Natural killer cell (primary cell): ENCODE measurements around the gene ANGPTL8. TPM values are rescaled to one million over a fixed set of nuclear protein-coding genes. Genes with fewer than 3 reads are reported as not detected.

Source experiments
- ATAC-seq, 3 donors: fragments of 150-1000 bp in 2 of 3; fragments of 200-7000 bp in 1 of 3; cut with Tn5 transposase; 1 replicate in 1 of 3; 2 replicates in 2 of 3; pipeline ENCODE4 v1.10.0; 2021; ENCODE audit warnings: mild to moderate bottlenecking in 2 of 3, moderate library complexity in 2 of 3
- DNase-seq, 2 donors: peaks; one replicate each; pipeline versions ENCODE4 v3.0.0 to v3.0.0-alpha.2; 2013 to 2021; ENCODE audit warnings: mixed read lengths in 1 of 2
- H3K27ac ChIP-seq: one replicate; pipeline ENCODE4 v1.5.1; 2013; ENCODE audit warnings: mild to moderate bottlenecking, low read length
- H3K27me3 ChIP-seq: one replicate; pipeline ENCODE4 v1.6.1; 2013; ENCODE audit warnings: low read length; ENCODE audit not compliant: control insufficient read depth, insufficient read depth
- H3K36me3 ChIP-seq: one replicate; pipeline ENCODE4 v1.6.1; 2013; ENCODE audit warnings: low read length; ENCODE audit not compliant: control insufficient read depth, insufficient read depth
- H3K4me1 ChIP-seq: one replicate; pipeline ENCODE4 v1.6.1; 2013; ENCODE audit warnings: low read length; ENCODE audit not compliant: control insufficient read depth, insufficient read depth
- H3K4me3 ChIP-seq: one replicate; pipeline ENCODE4 v1.5.1; 2013; ENCODE audit warnings: low read length
- H3K9me3 ChIP-seq: one replicate; pipeline ENCODE4 v1.6.1; 2013; ENCODE audit warnings: low read length; ENCODE audit not compliant: control insufficient read depth, insufficient read depth
- H3K27ac Mint-ChIP-seq, 2 donors: one replicate each; pipeline ENCODE4 v1.8.0; 2022; ENCODE audit warnings: mild to moderate bottlenecking in 2 of 2, mixed read lengths in 2 of 2, moderate library complexity in 1 of 2
- H3K27me3 Mint-ChIP-seq, 2 donors: one replicate each; pipeline ENCODE4 v1.8.0; 2022; ENCODE audit warnings: low read depth in 2 of 2, mixed read lengths in 2 of 2
- H3K36me3 Mint-ChIP-seq: one replicate; pipeline ENCODE4 v1.8.0; 2022; ENCODE audit warnings: mixed read lengths
- H3K4me1 Mint-ChIP-seq, 2 donors: one replicate each; pipeline ENCODE4 v1.8.0; 2022; ENCODE audit warnings: mixed read lengths in 2 of 2
- H3K4me3 Mint-ChIP-seq: one replicate; pipeline ENCODE4 v1.8.0; 2022; ENCODE audit warnings: mild to moderate bottlenecking, moderate library complexity, mixed read lengths
- H3K9me3 Mint-ChIP-seq, 2 donors: one replicate each; pipeline ENCODE4 v1.8.0; 2022; ENCODE audit warnings: mixed read lengths in 2 of 2
- WGBS: methylation state at CpG from one replicate; pipeline ENCODE4 v1.1.7; 2013; ENCODE audit warnings: missing lambda C conversion rate; ENCODE audit not compliant: insufficient coverage; 5-methylcytosine and 5-hydroxymethylcytosine counted together
- intact Hi-C: fragments of 100-400 bp; cut with micrococcal nuclease; formaldehyde crosslinking; loops from one replicate; pipeline ENCODE4 v1.14.2; 2022
- total RNA-seq, 4 donors: library from RNA; stranded (reverse); fragments of 120-200 nt in 1 of 4; gene quantifications; one replicate each; pipeline versions ENCODE4 v1.2.3 to v1.2.4, GENCODE V29; 2013 to 2022
- TF ChIP-seq, protein P1 (sequence below): fragments of 200-600 bp; IDR thresholded peaks from one replicate; pipeline ENCODE4 v1.8.0; 2022; ENCODE audit warnings: antibody characterized with exemption

Gene ANGPTL8
- total RNA-seq, 3 donors from 2014 or later (not counting 1 experiment from before 2014, with no cell fraction given) = not detected

DNA sequence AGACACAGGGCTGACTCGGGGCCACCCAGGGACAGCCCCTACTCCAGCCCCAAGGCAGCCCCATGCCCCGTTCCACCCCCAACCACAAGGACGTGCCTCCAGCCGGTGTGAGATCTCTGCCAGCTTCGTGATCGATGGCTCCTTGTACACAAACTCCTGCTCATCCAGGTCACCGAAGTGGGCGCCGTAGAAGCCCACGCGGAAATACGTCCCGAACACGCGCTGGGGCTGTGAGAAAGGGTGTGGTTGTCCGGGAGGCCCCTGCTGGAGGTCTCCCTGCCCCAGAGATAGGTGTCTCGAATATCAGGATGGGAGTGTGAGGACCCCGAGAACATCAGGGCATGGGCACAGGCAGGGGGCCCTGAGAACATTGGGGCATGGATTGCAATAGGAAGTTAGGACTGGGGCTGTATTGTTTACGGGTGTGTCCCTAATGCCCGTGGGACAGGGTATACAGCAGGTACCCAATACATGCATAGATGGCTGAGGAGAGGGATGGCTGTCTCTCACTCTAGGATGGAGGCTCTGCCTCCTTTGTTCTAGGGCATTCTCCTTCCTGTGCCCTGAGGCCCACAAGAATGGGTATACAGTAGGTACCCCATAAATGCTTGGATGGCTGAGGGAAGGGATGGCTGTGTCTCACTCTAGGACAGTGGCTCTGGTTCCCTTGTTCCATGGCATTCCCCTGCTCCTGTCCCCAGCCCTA lies 36.8 kb upstream of the ANGPTL8 start:
- no peak for ATAC-seq
- no peaks in the 10 kb centered on the region for H3K9me3 ChIP-seq
- peaks cover 0 to 9% of the 10 kb centered on the region in 2 donors for H3K27me3 Mint-ChIP-seq
- intact Hi-C loops = loop anchor here (2.0 kb wide), 1 partner anchor 166 kb away; no protein-coding TSS in a partner anchor
- no peaks in the 10 kb centered on the region for H3K9me3 Mint-ChIP-seq
- no peaks in the 10 kb centered on the region for H3K36me3 Mint-ChIP-seq
- H3K36me3 ChIP-seq = no peaks in the 10 kb centered on the region
- no peak overlapping the region for H3K27ac Mint-ChIP-seq
- TF ChIP-seq, protein P1, sequence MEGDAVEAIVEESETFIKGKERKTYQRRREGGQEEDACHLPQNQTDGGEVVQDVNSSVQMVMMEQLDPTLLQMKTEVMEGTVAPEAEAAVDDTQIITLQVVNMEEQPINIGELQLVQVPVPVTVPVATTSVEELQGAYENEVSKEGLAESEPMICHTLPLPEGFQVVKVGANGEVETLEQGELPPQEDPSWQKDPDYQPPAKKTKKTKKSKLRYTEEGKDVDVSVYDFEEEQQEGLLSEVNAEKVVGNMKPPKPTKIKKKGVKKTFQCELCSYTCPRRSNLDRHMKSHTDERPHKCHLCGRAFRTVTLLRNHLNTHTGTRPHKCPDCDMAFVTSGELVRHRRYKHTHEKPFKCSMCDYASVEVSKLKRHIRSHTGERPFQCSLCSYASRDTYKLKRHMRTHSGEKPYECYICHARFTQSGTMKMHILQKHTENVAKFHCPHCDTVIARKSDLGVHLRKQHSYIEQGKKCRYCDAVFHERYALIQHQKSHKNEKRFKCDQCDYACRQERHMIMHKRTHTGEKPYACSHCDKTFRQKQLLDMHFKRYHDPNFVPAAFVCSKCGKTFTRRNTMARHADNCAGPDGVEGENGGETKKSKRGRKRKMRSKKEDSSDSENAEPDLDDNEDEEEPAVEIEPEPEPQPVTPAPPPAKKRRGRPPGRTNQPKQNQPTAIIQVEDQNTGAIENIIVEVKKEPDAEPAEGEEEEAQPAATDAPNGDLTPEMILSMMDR = no peak
- peaks cover 4% of the 10 kb centered on the region for H3K4me1 ChIP-seq
- no peak overlapping the region for H3K4me3 Mint-ChIP-seq
- H3K27me3 ChIP-seq = no peaks in the 10 kb centered on the region
- DNase-seq = no peak
- H3K27ac ChIP-seq = no peak overlapping the region
- WGBS = 90% methylated on average over 20 of the region's 20 CpGs
- no peak overlapping the region for H3K4me3 ChIP-seq
- peaks cover 0 to 14% of the 10 kb centered on the region in 2 donors for H3K4me1 Mint-ChIP-seq

DNA sequence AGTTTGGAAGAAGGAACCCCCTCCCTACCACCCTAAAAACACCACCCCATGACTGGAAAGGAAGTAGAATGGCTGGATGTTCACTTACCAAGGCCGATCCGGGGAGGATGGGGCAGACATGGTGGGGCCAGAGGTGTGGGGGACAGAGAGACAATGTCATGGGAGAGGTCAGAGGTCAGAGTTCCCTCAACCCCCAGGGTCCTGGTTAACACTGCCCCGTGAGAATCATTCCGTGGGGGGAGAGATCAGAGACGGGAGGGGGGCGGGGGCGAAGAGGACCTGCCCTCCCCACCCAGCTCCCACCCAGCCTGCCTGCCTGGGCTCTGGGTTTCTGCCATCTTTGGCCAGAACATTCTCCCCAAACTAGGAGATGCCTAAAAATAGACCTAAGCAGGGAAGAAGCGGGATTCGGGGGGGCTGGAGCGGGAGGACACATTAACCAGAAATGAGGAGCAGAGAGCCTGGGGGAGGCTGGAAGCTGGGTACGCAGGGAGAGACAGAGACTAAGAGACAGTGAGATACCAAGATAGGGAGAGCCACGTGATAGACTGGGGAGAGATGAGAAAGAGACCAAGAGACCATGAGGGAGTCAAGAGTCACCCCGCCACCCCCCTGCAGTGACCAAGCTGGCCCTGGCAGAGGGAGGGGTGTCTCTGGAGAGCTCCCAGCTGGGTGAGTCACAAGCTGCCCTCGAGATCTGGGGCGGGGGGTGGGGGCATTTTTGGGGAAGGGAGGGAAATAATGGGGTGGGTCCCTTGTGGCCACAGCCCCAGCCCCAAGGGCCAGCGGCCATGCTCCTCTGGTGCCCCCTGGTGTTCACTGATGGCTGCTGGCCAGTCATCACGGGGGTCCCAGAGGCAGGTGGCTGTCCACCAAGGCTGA lies 36.0 kb upstream of the ANGPTL8 start:
- no peak overlapping the region for H3K27ac ChIP-seq
- H3K4me3 ChIP-seq = no peak overlapping the region
- no peaks in the 10 kb centered on the region for H3K36me3 Mint-ChIP-seq
- WGBS = 57% methylated on average over 17 of the region's 17 CpGs
- no peaks in the 10 kb centered on the region for H3K36me3 ChIP-seq
- intact Hi-C loops = loop anchor here (2.0 kb wide), 1 partner anchor 167 kb away; no protein-coding TSS in a partner anchor
- TF ChIP-seq, protein P1 = peak; percentile 58
- peaks cover 0 to 14% of the 10 kb centered on the region in 2 donors for H3K4me1 Mint-ChIP-seq
- H3K27me3 Mint-ChIP-seq = peaks cover 0 to 9% of the 10 kb centered on the region in 2 donors
- ATAC-seq = peak in 2 of 3 donors; percentile 32 to 40
- H3K4me3 Mint-ChIP-seq = no peak overlapping the region
- peak overlapping the region in 1 of 2 donors; percentile 18 for H3K27ac Mint-ChIP-seq
- DNase-seq = peak in 1 of 2 donors; percentile 54
- no peaks in the 10 kb centered on the region for H3K9me3 Mint-ChIP-seq
- no peaks in the 10 kb centered on the region for H3K27me3 ChIP-seq
- no peaks in the 10 kb centered on the region for H3K9me3 ChIP-seq
- H3K4me1 ChIP-seq = no peaks in the 10 kb centered on the region

DNA sequence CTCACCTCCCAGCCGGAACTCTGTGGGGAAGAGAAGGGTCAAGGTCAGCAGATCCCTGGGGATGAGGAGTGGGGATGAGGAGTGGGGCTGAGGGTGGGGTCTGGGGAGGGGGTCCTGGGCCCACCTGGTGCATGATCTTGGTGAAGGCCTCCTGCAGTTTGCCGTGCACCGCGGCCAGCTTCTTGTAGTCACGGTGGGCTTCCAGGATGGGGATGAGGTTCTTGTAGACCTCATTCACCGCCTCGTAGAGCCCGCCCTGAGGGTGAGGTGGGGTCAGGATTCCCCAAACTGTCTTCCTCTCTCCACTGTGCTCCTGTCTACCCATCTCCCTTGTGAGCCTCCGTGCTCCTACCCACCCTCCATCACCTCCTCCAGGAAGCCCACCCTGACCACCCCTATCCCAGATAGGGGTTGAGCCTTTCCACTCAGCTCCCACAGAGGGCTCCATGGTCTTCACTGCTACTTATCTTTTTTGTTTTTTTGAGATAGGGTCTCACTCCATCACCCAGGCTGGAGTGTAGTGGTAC lies 35.3 kb upstream of the ANGPTL8 start:
- TF ChIP-seq, protein P1 = peak; percentile 3
- no peak overlapping the region for H3K27ac Mint-ChIP-seq
- H3K9me3 ChIP-seq = no peaks in the 10 kb centered on the region
- peaks cover 0 to 14% of the 10 kb centered on the region in 2 donors for H3K4me1 Mint-ChIP-seq
- ATAC-seq (no peak), DNase-seq (no peak)
- no peaks in the 10 kb centered on the region for H3K36me3 ChIP-seq
- no peak overlapping the region for H3K27ac ChIP-seq
- no peaks in the 10 kb centered on the region for H3K27me3 ChIP-seq
- no peaks in the 10 kb centered on the region for H3K4me1 ChIP-seq
- peaks cover 0 to 9% of the 10 kb centered on the region in 2 donors for H3K27me3 Mint-ChIP-seq
- WGBS = 89% methylated on average over 7 of the region's 9 CpGs
- H3K4me3 ChIP-seq = no peak overlapping the region
- H3K4me3 Mint-ChIP-seq = no peak overlapping the region
- no peaks in the 10 kb centered on the region for H3K9me3 Mint-ChIP-seq
- intact Hi-C loops = no loop called here
- H3K36me3 Mint-ChIP-seq = no peaks in the 10 kb centered on the region
